ENCODE results near the gene SLC22A17. TPM values are rescaled to one million over a fixed set of nuclear protein-coding genes. Genes with fewer than 3 reads are reported as not detected.

Gene SLC22A17
- total and polyA plus RNA-seq, 2 of the 13 experiments (the other 11 are each of a cell fraction or from before 2014, with no cell fraction given), result 0.95 to 1.1 TPM

- TF ChIP-seq GLMP (CRISPR knock-in tag; IDR thresholded peaks at IDR 0.05; ENCODE audit: borderline replicate concordance), result no peak
- no peak for TF ChIP-seq ATF4 (CRISPR knock-in tag; IDR thresholded peaks at IDR 0.05)
- no peak for TF ChIP-seq RFX1 (IDR thresholded peaks at IDR 0.05)
- peak; percentile 98 for TF ChIP-seq ZBTB8A (CRISPR knock-in tag; IDR thresholded peaks at IDR 0.05; ENCODE audit: borderline replicate concordance, low read depth)
- no peak for TF ChIP-seq ZNF570 (CRISPR knock-in tag; IDR thresholded peaks at IDR 0.05; ENCODE audit: borderline replicate concordance)
- no peak for TF ChIP-seq ZNF780A (CRISPR knock-in tag; IDR thresholded peaks at IDR 0.05)
- TF ChIP-seq HMGXB4 (CRISPR knock-in tag; IDR thresholded peaks at IDR 0.05; ENCODE audit: borderline replicate concordance in 1 of 2, low read depth in 1 of 2), result peak; percentile 94 to 99; a peak in 3 of 4 replicates
- peak; percentile 99 for TF ChIP-seq ZNF713 (CRISPR knock-in tag; IDR thresholded peaks at IDR 0.05)
- peak; percentile 64 for TF ChIP-seq SKI (IDR thresholded peaks at IDR 0.05; ENCODE audit: partially characterized antibody)
- peak; percentile 9; the same call in 1 of the 2 replicates for TF ChIP-seq CHCHD3 (CRISPR knock-in tag; IDR thresholded peaks at IDR 0.05)
- TF ChIP-seq KLF11 (CRISPR knock-in tag; IDR thresholded peaks at IDR 0.05), result peak; percentile 94
- TF ChIP-seq TEF (CRISPR knock-in tag; IDR thresholded peaks at IDR 0.05), result no peak
- no peak for TF ChIP-seq SOX6 (IDR thresholded peaks at IDR 0.05)
- peak; percentile 86 for TF ChIP-seq SOX6 (CRISPR knock-in tag; IDR thresholded peaks at IDR 0.05)
- no peak for TF ChIP-seq RORA (CRISPR knock-in tag; IDR thresholded peaks at IDR 0.05)
- peak; percentile 17; the same call in 1 of the 2 replicates for TF ChIP-seq KDM6A (CRISPR knock-in tag; IDR thresholded peaks at IDR 0.05; ENCODE audit: low read depth)
- peak; percentile 66; the same call in 1 of the 2 replicates for TF ChIP-seq FOXJ3 (CRISPR knock-in tag; IDR thresholded peaks at IDR 0.05; ENCODE audit: borderline replicate concordance)
- no peak; the same call in 1 of the 2 replicates for TF ChIP-seq CENPT (CRISPR knock-in tag; IDR thresholded peaks at IDR 0.05; ENCODE audit: low read depth)
- no peak for TF ChIP-seq ZMYM4 (CRISPR knock-in tag; IDR thresholded peaks at IDR 0.05)
- TF ChIP-seq DDIT3 (CRISPR knock-in tag; IDR thresholded peaks at IDR 0.05), result 0 out of 2 replicates have a peak, but pooled peaks have one; percentile 25
- TF ChIP-seq MBD4 (IDR thresholded peaks at IDR 0.05; ENCODE audit: borderline replicate concordance, low read length), result no peak
- TF ChIP-seq ZNF605 (CRISPR knock-in tag; IDR thresholded peaks at IDR 0.05), result peak; percentile 99
- peak; percentile 94; the same call in 1 of the 2 replicates for TF ChIP-seq ZNF510 (CRISPR knock-in tag; IDR thresholded peaks at IDR 0.05; ENCODE audit: low read depth)
- peak; percentile 95 for TF ChIP-seq ZBTB38 (CRISPR knock-in tag; IDR thresholded peaks at IDR 0.05)
These were observed 46.1 kb downstream of the SLC22A17 start, which contains the start of gene BCL2L2 (continued) for GRCh38 chr14:23306412-23307145.
